Keratinocyte (primary cell): ENCODE measurements around the gene FOXK2. TPM values are rescaled to one million over a fixed set of nuclear protein-coding genes. Genes with fewer than 3 reads are reported as not detected.
"Not testable (repeated sequence)": the region's sequence is repeated elsewhere in the genome, so short reads cannot be mapped to it uniquely, and the experiment has no call there.

Source experiments
- DNase-seq: peaks from one replicate; pipeline ENCODE4 v3.0.0-alpha.2; 2011; ENCODE audit warnings: low read depth, missing footprints, low spot score
- FAIRE-seq: peaks from 2 replicates; lab custom pipeline; 2011; peaks lifted over from hg19 to GRCh38; lab: Jason Lieb, UNC
- H2AFZ ChIP-seq: 2 replicates; pipeline ENCODE4 v1.6.0; 2012; ENCODE audit warnings: low read length, control low read depth, inconsistent platforms; ENCODE audit not compliant: control insufficient read depth
- H3K27ac ChIP-seq: 2 replicates; pipeline ENCODE4 v1.5.1; 2011; ENCODE audit warnings: low read length; ENCODE audit not compliant: control insufficient read depth, insufficient read depth
- H3K27me3 ChIP-seq: 3 replicates; pipeline ENCODE4 v1.6.0; 2011; ENCODE audit warnings: low read length; ENCODE audit not compliant: control insufficient read depth, insufficient read depth; ENCODE audit errors: extremely low read depth
- H3K36me3 ChIP-seq, 2 experiments: 2 replicates in 1 of 2; 3 replicates in 1 of 2; pipeline ENCODE4 v1.5.1; 2011; ENCODE audit warnings: low read length in 2 of 2, mild to moderate bottlenecking in 1 of 2; ENCODE audit not compliant: control insufficient read depth in 2 of 2, insufficient read depth in 2 of 2; ENCODE audit errors: extremely low read depth in 1 of 2
- H3K4me1 ChIP-seq: 3 replicates; pipeline ENCODE4 v1.5.1; 2011; ENCODE audit warnings: low read length; ENCODE audit not compliant: control insufficient read depth, insufficient read depth; ENCODE audit errors: extremely low read depth
- H3K4me2 ChIP-seq: 3 replicates; pipeline ENCODE4 v1.6.0; 2011; ENCODE audit warnings: low read depth, low read length; ENCODE audit not compliant: control insufficient read depth, insufficient read depth; ENCODE audit errors: extremely low read depth
- H3K4me3 ChIP-seq, 3 experiments: fragments of 200-600 bp in 1 of 3; sonication (generic) in 1 of 3; 2 replicates in 2 of 3; 3 replicates in 1 of 3; pipeline ENCODE4 v1.5.1; 2011 to 2016; ENCODE audit warnings: low read length in 3 of 3, mild to moderate bottlenecking in 3 of 3, control low read depth in 2 of 3, inconsistent platforms in 1 of 3, low read depth in 1 of 3, mixed read lengths in 1 of 3, mixed run types in 1 of 3, moderate library complexity in 1 of 3; ENCODE audit not compliant: control insufficient read depth in 2 of 3, insufficient read depth in 2 of 3; ENCODE audit errors: extremely low read depth in 1 of 3
- H3K79me2 ChIP-seq: 2 replicates; pipeline ENCODE4 v1.6.0; 2012; ENCODE audit warnings: low read length; ENCODE audit not compliant: control insufficient read depth, insufficient read depth
- H3K9ac ChIP-seq: 3 replicates; pipeline ENCODE4 v1.6.0; 2011; ENCODE audit warnings: low read length; ENCODE audit not compliant: control insufficient read depth, insufficient read depth; ENCODE audit errors: extremely low read depth
- H3K9me1 ChIP-seq: 3 replicates; pipeline ENCODE4 v1.6.0; 2011; ENCODE audit warnings: low read length; ENCODE audit not compliant: control insufficient read depth, insufficient read depth; ENCODE audit errors: extremely low read depth
- H3K9me3 ChIP-seq: 2 replicates; pipeline ENCODE4 v1.5.1; 2012; ENCODE audit warnings: low read depth, low read length; ENCODE audit not compliant: control insufficient read depth
- H4K20me1 ChIP-seq: 3 replicates; pipeline ENCODE4 v1.6.0; 2011; ENCODE audit warnings: low read length; ENCODE audit not compliant: control insufficient read depth, insufficient read depth; ENCODE audit errors: extremely low read depth
- CTCF ChIP-seq, 3 experiments: IDR thresholded peaks in 1 of 3; conservative IDR thresholded peaks in 1 of 3; optimal IDR thresholded peaks in 1 of 3; 2 replicates in 2 of 3; 3 replicates in 1 of 3; pipeline versions ENCODE3 to v1.5.1; 2011; ENCODE audit warnings: low read length in 3 of 3, mild to moderate bottlenecking in 3 of 3, moderate library complexity in 2 of 3, control low read depth in 1 of 3, inconsistent platforms in 1 of 3; ENCODE audit not compliant: insufficient read depth in 2 of 3; ENCODE audit errors: extremely low read depth in 1 of 3
- EZH2 ChIP-seq: IDR thresholded peaks from one replicate; pipeline ENCODE4 v1.6.1; 2012; ENCODE audit warnings: inconsistent platforms, mild to moderate bottlenecking, low read length, moderate library complexity
- dilution Hi-C: fragments of 300-500 bp; cut with MboI; formaldehyde crosslinking; loops from one replicate; pipeline ENCODE4 v1.7.0; 2020; ENCODE audit warnings: low sequenced_read_pairs; ENCODE audit not compliant: extremely low pct_ligation_motif_present
- polyA plus RNA-seq, 5 experiments: library from polyadenylated mRNA; depleted of rRNA in 3 of 5; stranded (reverse) in 3 of 5; stranded (forward) in 1 of 5; unstranded in 1 of 5; fragments of >200 nt; gene quantifications; 1 replicate in 1 of 5; 2 replicates in 3 of 5; 3 replicates in 1 of 5; pipeline versions ENCODE4 v1.2.1 to v1.2.3, GENCODE V29; 2011 to 2012; ENCODE audit warnings: missing spikeins in 2 of 5, low read depth in 1 of 5, low replicate concordance in 1 of 5

The FOXK2 gene
- polyA plus RNA-seq, 1 donor (not counting 4 experiments of a cell fraction or from before 2014, with no cell fraction given) = 43.9 TPM

GRCh38 chr17:82552580-82552979, 33.0 kb downstream of the FOXK2 start:
- Histone ChIP-seq H3K9ac (peak overlapping the region; percentile 26), H2AFZ (no peak overlapping the region), H3K9me1 (peaks cover 6% of the 10 kb centered on the region), H3K36me3 (peaks cover 2 to 6% of the 10 kb centered on the region in 2 experiments), H3K4me3 (no peak overlapping the region), H3K27me3 (no peaks in the 10 kb centered on the region), H3K9me3 (no peaks in the 10 kb centered on the region), H3K27ac (no peak overlapping the region), H4K20me1 (peaks cover 66% of the 10 kb centered on the region), H3K4me2 (no peak overlapping the region), H3K4me1 (peaks cover 25% of the 10 kb centered on the region), H3K79me2 (peaks cover 93% of the 10 kb centered on the region)
- FAIRE-seq (no peak), DNase-seq (no peak)
- no peak for TF ChIP-seq CTCF (optimal IDR thresholded peaks at IDR 0.05 in 1 of 3, IDR thresholded peaks at IDR 0.05 in 1 of 3, conservative IDR thresholded peaks at IDR 0.05 in 1 of 3; ENCODE audit: extremely low read depth in 1 of 3, insufficient read depth in 2 of 3, low read length in 3 of 3)
- TF ChIP-seq EZH2 = no peak
- dilution Hi-C loops = no loop called here

- Histone ChIP-seq H3K27me3 (no peaks in the 10 kb centered on the region), H3K36me3 (peaks cover 6 to 7% of the 10 kb centered on the region in 2 experiments), H3K4me2 (no peak overlapping the region), H3K27ac (no peak overlapping the region), H3K4me1 (peaks cover 22% of the 10 kb centered on the region), H4K20me1 (peaks cover 67% of the 10 kb centered on the region), H2AFZ (no peak overlapping the region), H3K79me2 (peaks cover 93% of the 10 kb centered on the region), H3K4me3 (no peak overlapping the region), H3K9me3 (no peaks in the 10 kb centered on the region), H3K9me1 (peaks cover 6% of the 10 kb centered on the region), H3K9ac (no peak overlapping the region)
- dilution Hi-C loops = no loop called here
- FAIRE-seq (no peak), DNase-seq (no peak)
- TF ChIP-seq CTCF (optimal IDR thresholded peaks at IDR 0.05 in 1 of 3, IDR thresholded peaks at IDR 0.05 in 1 of 3, conservative IDR thresholded peaks at IDR 0.05 in 1 of 3; ENCODE audit: extremely low read depth in 1 of 3, insufficient read depth in 2 of 3, low read length in 3 of 3) (no peak), EZH2 (no peak)
These were observed 33.8 kb downstream of the FOXK2 start for GRCh38 chr17:82553210-82553930.

GRCh38 chr17:82557510-82557909, 38.0 kb downstream of the FOXK2 start:
- H4K20me1 ChIP-seq = peaks cover 58% of the 10 kb centered on the region

More at GRCh38 chr17:82557510-82557909, 38.0 kb downstream of the FOXK2 start:
- H3K4me1 ChIP-seq, H3K9me1 ChIP-seq, H3K9me3 ChIP-seq, H3K36me3 ChIP-seq, H3K27ac ChIP-seq, DNase-seq, H2AFZ ChIP-seq, H3K4me3 ChIP-seq, dilution Hi-C loops, H3K27me3 ChIP-seq, H3K9ac ChIP-seq, FAIRE-seq, H3K4me2 ChIP-seq: not testable (repeated sequence)
- peaks cover 96% of the 10 kb centered on the region for H3K79me2 ChIP-seq
